Endothelial cell of umbilical vein (primary cell): ENCODE measurements around the gene TMEM150C. TPM values are rescaled to one million over a fixed set of nuclear protein-coding genes. Genes with fewer than 3 reads are reported as not detected.

Experiments
- BruUV-seq: library from RNA; stranded (reverse); fragments of 400-500 nt; replicated peaks from 2 replicates; lab custom pipeline; 2021; lab: Mats Ljungman, UMichigan
- CTCF ChIA-PET: fragments of 300-600, 350-600 bp; sonication (Branson Sonifier 250); formaldehyde crosslinking; loops from one replicate; lab custom pipeline; 2021; ENCODE audit warnings: antibody characterized with exemption, inconsistent platforms; lab: Charles Lee
- POLR2A ChIA-PET: fragments of 300-600, 350-600 bp; sonication (Branson Sonifier 250); formaldehyde crosslinking; loops from one replicate; lab custom pipeline; 2021; ENCODE audit warnings: antibody characterized with exemption, inconsistent platforms; lab: Charles Lee
- DNase-seq: peaks from one replicate; pipeline ENCODE4 v3.0.0-alpha.2; 2011; ENCODE audit warnings: low read depth, low spot score
- FAIRE-seq: peaks from 2 replicates; lab custom pipeline; 2011; peaks lifted over from hg19 to GRCh38; lab: Jason Lieb, UNC
- H2AFZ ChIP-seq: 2 replicates; pipeline ENCODE4 v1.6.0; 2012; ENCODE audit warnings: low read depth, low read length, control low read depth, inconsistent platforms
- H3K27ac ChIP-seq: 2 replicates; pipeline ENCODE4 v1.5.1; 2011; ENCODE audit warnings: low read depth, mild to moderate bottlenecking, control low read depth, low read length, moderate library complexity; ENCODE audit not compliant: insufficient read depth
- H3K27me3 ChIP-seq, 2 experiments: 2 replicates each; pipeline versions ENCODE4 v1.6.0 to v1.6.1; 2011; ENCODE audit warnings: low read length in 2 of 2, mixed read lengths in 1 of 2; ENCODE audit not compliant: control insufficient read depth in 2 of 2, insufficient read depth in 2 of 2
- H3K36me3 ChIP-seq, 2 experiments: 2 replicates in 1 of 2; 3 replicates in 1 of 2; pipeline ENCODE4 v1.5.1; 2011; ENCODE audit warnings: low read length in 2 of 2, mild to moderate bottlenecking in 1 of 2, moderate library complexity in 1 of 2; ENCODE audit not compliant: control insufficient read depth in 2 of 2, insufficient read depth in 2 of 2; ENCODE audit errors: extremely low read depth in 1 of 2
- H3K4me1 ChIP-seq: 3 replicates; pipeline ENCODE4 v1.5.1; 2011; ENCODE audit warnings: mild to moderate bottlenecking, low read length; ENCODE audit not compliant: control insufficient read depth, insufficient read depth; ENCODE audit errors: extremely low read depth
- H3K4me2 ChIP-seq: 2 replicates; pipeline ENCODE4 v1.6.1; 2011; ENCODE audit warnings: low read length, control low read depth, mixed read lengths; ENCODE audit not compliant: insufficient read depth
- H3K4me3 ChIP-seq, 3 experiments: fragments of 200-600 bp in 1 of 3; sonication (generic), shearing (Covaris generic) in 1 of 3; replicated peaks in 1 of 3; 2 replicates each; pipeline ENCODE4 v1.5.1; 2011 to 2016; ENCODE audit warnings: control low read depth in 3 of 3, low read length in 3 of 3, mild to moderate bottlenecking in 2 of 3, inconsistent platforms in 1 of 3, low read depth in 1 of 3, moderate library complexity in 1 of 3; ENCODE audit not compliant: insufficient read depth in 1 of 3
- H3K79me2 ChIP-seq: 2 replicates; pipeline ENCODE4 v1.6.0; 2012; ENCODE audit warnings: low read length, inconsistent platforms; ENCODE audit not compliant: control insufficient read depth, insufficient read depth
- H3K9ac ChIP-seq: replicated peaks from 2 replicates; pipeline ENCODE3; 2011; ENCODE audit warnings: low read length, control low read depth; ENCODE audit not compliant: insufficient read depth; ENCODE audit errors: extremely low read depth
- H3K9me1 ChIP-seq: replicated peaks from 3 replicates; pipeline ENCODE4 v1.6.0; 2011; ENCODE audit warnings: mild to moderate bottlenecking, low read length; ENCODE audit not compliant: control insufficient read depth, insufficient read depth; ENCODE audit errors: extremely low read depth
- H3K9me3 ChIP-seq: replicated peaks from 2 replicates; pipeline ENCODE4 v1.5.1; 2012; ENCODE audit warnings: low read length, inconsistent platforms; ENCODE audit not compliant: control insufficient read depth, insufficient read depth
- H4K20me1 ChIP-seq: replicated peaks from 2 replicates; pipeline ENCODE3; 2011; ENCODE audit warnings: mild to moderate bottlenecking, low read length; ENCODE audit not compliant: control insufficient read depth, insufficient read depth; ENCODE audit errors: extremely low read depth
- EZH2 ChIP-seq: IDR thresholded peaks from 2 replicates; pipeline ENCODE4 v1.6.1; 2012; ENCODE audit warnings: borderline replicate concordance, low read depth, mild to moderate bottlenecking, moderate library complexity, low read length, inconsistent platforms; ENCODE audit not compliant: severe bottlenecking
- FOS ChIP-seq: IDR thresholded peaks from 2 replicates; pipeline ENCODE4 v1.6.1; 2011; ENCODE audit warnings: mild to moderate bottlenecking, low read length, moderate library complexity, borderline replicate concordance; ENCODE audit not compliant: insufficient read depth
- GATA2 ChIP-seq: IDR thresholded peaks from 2 replicates; pipeline ENCODE4 v1.7.0; 2011; ENCODE audit warnings: low read depth, mild to moderate bottlenecking, moderate library complexity, mixed read lengths, low read length; ENCODE audit not compliant: insufficient read length, insufficient read depth
- JUN ChIP-seq: IDR thresholded peaks from 2 replicates; pipeline ENCODE4 v1.6.1; 2011; ENCODE audit warnings: borderline replicate concordance, low read depth; ENCODE audit not compliant: insufficient read length, insufficient read depth
- MYC ChIP-seq: IDR thresholded peaks from one replicate; pipeline ENCODE4 v1.6.1; 2011; ENCODE audit warnings: mild to moderate bottlenecking, low read depth, low read length
- POLR2A ChIP-seq: IDR thresholded peaks from 2 replicates; pipeline ENCODE4 v1.6.1; 2012; ENCODE audit warnings: low read depth, mild to moderate bottlenecking, control low read depth, low read length
- POLR2AphosphoS5 ChIP-seq: IDR thresholded peaks from 2 replicates; pipeline ENCODE4 v1.6.1; 2012; ENCODE audit warnings: low read depth, mild to moderate bottlenecking, control low read depth, low read length, moderate library complexity; ENCODE audit not compliant: insufficient read depth
- dilution Hi-C: fragments of 300-500 bp; cut with MboI; formaldehyde crosslinking; loops from one replicate; pipeline ENCODE4 v1.15.0; 2019; ENCODE audit warnings: low sequenced_read_pairs; ENCODE audit not compliant: extremely low pct_ligation_motif_present
- intact Hi-C: fragments of 100-400 bp; cut with micrococcal nuclease; formaldehyde crosslinking; loops from one replicate; pipeline ENCODE4 v1.10.0; 2022
- polyA plus RNA-seq, 4 experiments: library from polyadenylated mRNA; depleted of rRNA in 3 of 4; stranded (reverse) in 3 of 4; unstranded in 1 of 4; fragments of >200 nt; gene quantifications; 2 replicates each; pipeline versions ENCODE4 v1.2.1 to v1.2.3, GENCODE V29; 2011 to 2012; ENCODE audit warnings: missing spikeins in 1 of 4
- total RNA-seq: library from RNA; stranded (reverse); gene quantifications from 2 replicates; pipeline ENCODE4 v1.2.3, GENCODE V29; 2021
- TF ChIP-seq, protein P1 (sequence below), 2 donors: IDR thresholded peaks; 1 replicate in 1 of 2; 2 replicates in 1 of 2; pipeline ENCODE4 v1.5.1; 2011; ENCODE audit warnings: low read length in 2 of 2, mild to moderate bottlenecking in 2 of 2, moderate library complexity in 2 of 2, control low read depth in 1 of 2, inconsistent platforms in 1 of 2, low read depth in 1 of 2; ENCODE audit not compliant: insufficient read depth in 1 of 2; ENCODE audit errors: extremely low read depth in 1 of 2
- TF ChIP-seq, protein P2 (sequence below): IDR thresholded peaks from 2 replicates; pipeline ENCODE4 v1.6.1; 2011; ENCODE audit not compliant: insufficient read depth, insufficient read length

Gene TMEM150C
- total and polyA plus RNA-seq, 2 donors (not counting 3 experiments of a cell fraction or from before 2014, with no cell fraction given) = 4.1 to 6.6 TPM

DNA sequence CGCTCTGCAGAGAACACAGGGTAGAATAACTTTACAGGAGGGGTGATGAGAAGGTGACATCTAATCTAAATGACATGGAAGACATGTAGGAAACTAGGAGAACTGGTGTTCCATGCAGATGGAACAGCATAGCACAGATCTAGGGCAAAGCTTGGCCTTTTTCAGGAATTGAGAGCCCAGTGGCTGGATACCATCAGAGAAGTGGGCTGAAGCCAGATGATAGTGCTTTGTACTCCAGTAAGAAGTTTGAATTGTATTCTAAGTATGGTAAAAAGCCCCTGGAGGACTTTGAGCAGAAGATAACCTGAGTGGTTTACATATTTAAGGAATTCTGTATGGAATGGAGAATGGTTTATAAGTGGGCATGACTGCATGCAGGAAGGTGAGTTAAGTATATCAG is 98.6 kb downstream of the TMEM150C start:
- Histone ChIP-seq H3K79me2 (no peaks in the 10 kb centered on the region), H3K9ac (no peak overlapping the region), H2AFZ (no peak overlapping the region), H3K9me1 (no peaks in the 10 kb centered on the region), H3K9me3 (no peaks in the 10 kb centered on the region), H3K27me3 (no peaks in the 10 kb centered on the region), H3K4me2 (no peak overlapping the region), H4K20me1 (no peaks in the 10 kb centered on the region), H3K4me1 (no peaks in the 10 kb centered on the region), H3K36me3 (peaks cover 5 to 9% of the 10 kb centered on the region in 2 experiments), H3K27ac (no peak overlapping the region), H3K4me3 (no peak overlapping the region)
- CTCF ChIA-PET = interaction anchor here (1.1 to 17.0 kb wide), 9 partner anchors 12 to 343 kb away, joined by 4 to 500 read pairs (median 8); partner anchors contain the start of gene SCD5
- FAIRE-seq = no peak
- TF ChIP-seq EZH2 = no peak
- TF ChIP-seq POLR2AphosphoS5 = no peak
- no peak for TF ChIP-seq GATA2
- TF ChIP-seq, protein P1, sequence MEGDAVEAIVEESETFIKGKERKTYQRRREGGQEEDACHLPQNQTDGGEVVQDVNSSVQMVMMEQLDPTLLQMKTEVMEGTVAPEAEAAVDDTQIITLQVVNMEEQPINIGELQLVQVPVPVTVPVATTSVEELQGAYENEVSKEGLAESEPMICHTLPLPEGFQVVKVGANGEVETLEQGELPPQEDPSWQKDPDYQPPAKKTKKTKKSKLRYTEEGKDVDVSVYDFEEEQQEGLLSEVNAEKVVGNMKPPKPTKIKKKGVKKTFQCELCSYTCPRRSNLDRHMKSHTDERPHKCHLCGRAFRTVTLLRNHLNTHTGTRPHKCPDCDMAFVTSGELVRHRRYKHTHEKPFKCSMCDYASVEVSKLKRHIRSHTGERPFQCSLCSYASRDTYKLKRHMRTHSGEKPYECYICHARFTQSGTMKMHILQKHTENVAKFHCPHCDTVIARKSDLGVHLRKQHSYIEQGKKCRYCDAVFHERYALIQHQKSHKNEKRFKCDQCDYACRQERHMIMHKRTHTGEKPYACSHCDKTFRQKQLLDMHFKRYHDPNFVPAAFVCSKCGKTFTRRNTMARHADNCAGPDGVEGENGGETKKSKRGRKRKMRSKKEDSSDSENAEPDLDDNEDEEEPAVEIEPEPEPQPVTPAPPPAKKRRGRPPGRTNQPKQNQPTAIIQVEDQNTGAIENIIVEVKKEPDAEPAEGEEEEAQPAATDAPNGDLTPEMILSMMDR (IDR thresholded peaks at IDR 0.05; ENCODE audit: extremely low read depth in 1 of 2, insufficient read depth in 1 of 2, low read depth in 1 of 2, low read length in 2 of 2) = no peak
- TF ChIP-seq JUN = no peak
- TF ChIP-seq, protein P2, sequence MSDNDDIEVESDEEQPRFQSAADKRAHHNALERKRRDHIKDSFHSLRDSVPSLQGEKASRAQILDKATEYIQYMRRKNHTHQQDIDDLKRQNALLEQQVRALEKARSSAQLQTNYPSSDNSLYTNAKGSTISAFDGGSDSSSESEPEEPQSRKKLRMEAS = no peak
- no peak for TF ChIP-seq POLR2A
- no peak for TF ChIP-seq MYC
- TF ChIP-seq FOS = no peak
- no TSS peak for BruUV-seq
- DNase-seq = no peak
- intact Hi-C loops = loop anchor here (2.0 to 5.0 kb wide), 6 partner anchors 98 to 819 kb away; partner anchors contain the start of genes COQ2 and TMEM150C
- dilution Hi-C loops = no loop called here
- POLR2A ChIA-PET = no interaction called here
